ENCODE data around the gene FA2H. TPM values are rescaled to one million over a fixed set of nuclear protein-coding genes. Genes with fewer than 3 reads are reported as not detected.

The FA2H gene
- total and polyA plus RNA-seq, 10 of the 15 experiments (the other 5 are each of a cell fraction or from before 2014, with no cell fraction given) = 0.05 to 0.73 (median 0.51) TPM; not detected in 3

DNA sequence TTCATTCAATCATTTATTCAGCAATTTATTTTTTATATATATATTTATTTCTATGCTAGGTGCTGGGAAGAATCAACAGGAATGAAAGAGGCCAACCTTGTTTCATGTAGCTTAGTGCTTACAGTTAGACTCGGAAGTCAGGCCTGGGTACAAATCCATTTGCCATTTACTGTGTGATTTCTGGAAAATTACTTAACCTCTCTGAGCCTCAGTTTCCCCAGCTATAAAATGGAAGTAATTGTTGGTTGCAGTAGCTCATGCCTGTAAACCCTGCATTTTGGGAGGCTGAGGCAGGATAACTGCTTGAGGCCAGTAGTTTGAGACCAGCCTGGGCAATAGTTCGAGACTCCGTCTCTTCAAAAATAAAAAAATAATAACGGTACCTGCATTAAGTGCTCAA is 46.7 kb downstream of the FA2H start:
- no peak for TF ChIP-seq EP300 (IDR thresholded peaks at IDR 0.05; ENCODE audit: borderline replicate concordance in 1 of 2, control insufficient read depth in 1 of 2, low read depth in 2 of 2, low read length in 2 of 2)
- TF ChIP-seq, protein P1, sequence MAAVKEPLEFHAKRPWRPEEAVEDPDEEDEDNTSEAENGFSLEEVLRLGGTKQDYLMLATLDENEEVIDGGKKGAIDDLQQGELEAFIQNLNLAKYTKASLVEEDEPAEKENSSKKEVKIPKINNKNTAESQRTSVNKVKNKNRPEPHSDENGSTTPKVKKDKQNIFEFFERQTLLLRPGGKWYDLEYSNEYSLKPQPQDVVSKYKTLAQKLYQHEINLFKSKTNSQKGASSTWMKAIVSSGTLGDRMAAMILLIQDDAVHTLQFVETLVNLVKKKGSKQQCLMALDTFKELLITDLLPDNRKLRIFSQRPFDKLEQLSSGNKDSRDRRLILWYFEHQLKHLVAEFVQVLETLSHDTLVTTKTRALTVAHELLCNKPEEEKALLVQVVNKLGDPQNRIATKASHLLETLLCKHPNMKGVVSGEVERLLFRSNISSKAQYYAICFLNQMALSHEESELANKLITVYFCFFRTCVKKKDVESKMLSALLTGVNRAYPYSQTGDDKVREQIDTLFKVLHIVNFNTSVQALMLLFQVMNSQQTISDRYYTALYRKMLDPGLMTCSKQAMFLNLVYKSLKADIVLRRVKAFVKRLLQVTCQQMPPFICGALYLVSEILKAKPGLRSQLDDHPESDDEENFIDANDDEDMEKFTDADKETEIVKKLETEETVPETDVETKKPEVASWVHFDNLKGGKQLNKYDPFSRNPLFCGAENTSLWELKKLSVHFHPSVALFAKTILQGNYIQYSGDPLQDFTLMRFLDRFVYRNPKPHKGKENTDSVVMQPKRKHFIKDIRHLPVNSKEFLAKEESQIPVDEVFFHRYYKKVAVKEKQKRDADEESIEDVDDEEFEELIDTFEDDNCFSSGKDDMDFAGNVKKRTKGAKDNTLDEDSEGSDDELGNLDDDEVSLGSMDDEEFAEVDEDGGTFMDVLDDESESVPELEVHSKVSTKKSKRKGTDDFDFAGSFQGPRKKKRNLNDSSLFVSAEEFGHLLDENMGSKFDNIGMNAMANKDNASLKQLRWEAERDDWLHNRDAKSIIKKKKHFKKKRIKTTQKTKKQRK (IDR thresholded peaks at IDR 0.05; ENCODE audit: low read depth, low read length) = no peak
- TF ChIP-seq MYB (IDR thresholded peaks at IDR 0.05; ENCODE audit: borderline replicate concordance, low read depth, low read length) = no peak
- TF ChIP-seq, protein P2, sequence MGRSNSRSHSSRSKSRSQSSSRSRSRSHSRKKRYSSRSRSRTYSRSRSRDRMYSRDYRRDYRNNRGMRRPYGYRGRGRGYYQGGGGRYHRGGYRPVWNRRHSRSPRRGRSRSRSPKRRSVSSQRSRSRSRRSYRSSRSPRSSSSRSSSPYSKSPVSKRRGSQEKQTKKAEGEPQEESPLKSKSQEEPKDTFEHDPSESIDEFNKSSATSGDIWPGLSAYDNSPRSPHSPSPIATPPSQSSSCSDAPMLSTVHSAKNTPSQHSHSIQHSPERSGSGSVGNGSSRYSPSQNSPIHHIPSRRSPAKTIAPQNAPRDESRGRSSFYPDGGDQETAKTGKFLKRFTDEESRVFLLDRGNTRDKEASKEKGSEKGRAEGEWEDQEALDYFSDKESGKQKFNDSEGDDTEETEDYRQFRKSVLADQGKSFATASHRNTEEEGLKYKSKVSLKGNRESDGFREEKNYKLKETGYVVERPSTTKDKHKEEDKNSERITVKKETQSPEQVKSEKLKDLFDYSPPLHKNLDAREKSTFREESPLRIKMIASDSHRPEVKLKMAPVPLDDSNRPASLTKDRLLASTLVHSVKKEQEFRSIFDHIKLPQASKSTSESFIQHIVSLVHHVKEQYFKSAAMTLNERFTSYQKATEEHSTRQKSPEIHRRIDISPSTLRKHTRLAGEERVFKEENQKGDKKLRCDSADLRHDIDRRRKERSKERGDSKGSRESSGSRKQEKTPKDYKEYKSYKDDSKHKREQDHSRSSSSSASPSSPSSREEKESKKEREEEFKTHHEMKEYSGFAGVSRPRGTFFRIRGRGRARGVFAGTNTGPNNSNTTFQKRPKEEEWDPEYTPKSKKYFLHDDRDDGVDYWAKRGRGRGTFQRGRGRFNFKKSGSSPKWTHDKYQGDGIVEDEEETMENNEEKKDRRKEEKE (IDR thresholded peaks at IDR 0.05) = no peak
- Histone ChIP-seq H3K4me3 (no peak overlapping the region), H3K4me1 (ENCODE audit: control insufficient read depth, insufficient read depth, low read length) (peaks cover 7% of the 10 kb centered on the region), H3K27ac (ENCODE audit: control insufficient read depth, insufficient read depth) (no peak overlapping the region), H3K9ac (ENCODE audit: control insufficient read depth, insufficient read depth, low read length) (no peak overlapping the region), H3K36me3 (ENCODE audit: control insufficient read depth in 2 of 2, insufficient read depth in 2 of 2, low read length in 1 of 2) (no peaks in the 10 kb centered on the region; a peak in 1 of 4 replicates), H3K27me3 (replicated peaks in 1 of 2; ENCODE audit: control insufficient read depth in 2 of 2, insufficient read depth in 2 of 2, low read length in 1 of 2) (no peaks in the 10 kb centered on the region; a peak in 1 of 4 replicates), H4K20me1 (ENCODE audit: control insufficient read depth, insufficient read depth) (no peaks in the 10 kb centered on the region), H3K9me3 (replicated peaks; ENCODE audit: control insufficient read depth, insufficient read depth, low read length) (peaks cover 3% of the 10 kb centered on the region; the same call in 2 of the 3 replicates), H3K4me2 (ENCODE audit: control insufficient read depth, insufficient read depth) (no peak overlapping the region), H2AFZ (ENCODE audit: control insufficient read depth, low read depth, low read length) (no peak overlapping the region), H3K79me2 (ENCODE audit: control insufficient read depth, insufficient read depth, low read length) (no peaks in the 10 kb centered on the region)
- POLR2A ChIA-PET = no interaction called here
- no TSS peak for BruUV-seq (replicated peaks)
- RAD21 ChIA-PET (ENCODE audit: unreplicated experiment) = no interaction called here
- 94% methylated on average over 4 of the region's 4 CpGs for whole genome bisulfite sequencing (ENCODE audit: insufficient coverage, insufficient replicate concordance, low lambda C conversion rate, missing lambda C conversion rate)
- FAIRE-seq = no peak
- no peak for DNase-seq (ENCODE audit: low read depth, low spot score)
- in situ Hi-C loops (cut with MboI) = no loop called here
- CTCF ChIA-PET = interaction anchor here (1.5 to 1.7 kb wide), 2 partner anchors 18 to 135 kb away, joined by 4 read pairs; no protein-coding TSS in a partner anchor
- SMC1A ChIA-PET (ENCODE audit: uncharacterized antibody, unreplicated experiment) = no interaction called here
- no peak for ATAC-seq
- intact Hi-C loops (cut with micrococcal nuclease; ENCODE audit: unreplicated experiment) = no loop called here
